ENCODE results near the gene TMEM252.

TMEM252 gene

GRCh38 chr9:68574150-68574549 lies 33.5 kb upstream of the TMEM252 start:
- DNase-seq (ENCODE audit: extremely low read depth, low read depth), result no peak
- no peak for TF ChIP-seq CTCF (IDR thresholded peaks at IDR 0.05; ENCODE audit: low read depth, low read length, missing control alignments)

DNA sequence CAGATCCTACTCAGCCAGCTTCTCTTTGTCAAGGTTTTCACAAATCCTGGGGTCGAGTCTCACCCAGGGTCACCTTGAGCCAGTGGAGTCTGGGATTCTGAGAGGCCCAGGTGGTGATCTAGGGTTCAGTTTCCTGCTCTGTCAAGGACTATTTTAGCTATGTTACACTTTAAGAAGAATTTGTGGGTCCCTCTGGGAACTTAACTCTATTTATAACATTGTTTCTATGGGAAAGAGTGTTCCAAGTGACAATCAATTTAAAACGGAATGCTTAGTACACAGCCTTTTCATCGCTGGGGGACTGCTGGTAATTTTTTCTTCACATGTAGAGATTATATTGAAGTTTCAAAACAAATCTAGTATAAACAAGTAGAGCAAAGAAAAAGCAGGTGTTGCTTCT lies 26.9 kb upstream of the TMEM252 start:
- no peak overlapping the region for H3K4me3 ChIP-seq (replicated peaks; ENCODE audit: low read depth, low read length)
- TF ChIP-seq CTCF (IDR thresholded peaks at IDR 0.05; ENCODE audit: low read depth, low read length, missing control alignments), result no peak
- no peak for DNase-seq (ENCODE audit: extremely low read depth, low read depth)

More at GRCh38 chr9:68574150-68574549, 33.5 kb upstream of the TMEM252 start:
- no peak overlapping the region for H3K4me3 ChIP-seq (replicated peaks; ENCODE audit: low read depth, low read length)

GRCh38 chr9:68562461-68562860 lies 21.8 kb upstream of the TMEM252 start:
- no peak for TF ChIP-seq CTCF (IDR thresholded peaks at IDR 0.05; ENCODE audit: low read depth, low read length, missing control alignments)

DNA sequence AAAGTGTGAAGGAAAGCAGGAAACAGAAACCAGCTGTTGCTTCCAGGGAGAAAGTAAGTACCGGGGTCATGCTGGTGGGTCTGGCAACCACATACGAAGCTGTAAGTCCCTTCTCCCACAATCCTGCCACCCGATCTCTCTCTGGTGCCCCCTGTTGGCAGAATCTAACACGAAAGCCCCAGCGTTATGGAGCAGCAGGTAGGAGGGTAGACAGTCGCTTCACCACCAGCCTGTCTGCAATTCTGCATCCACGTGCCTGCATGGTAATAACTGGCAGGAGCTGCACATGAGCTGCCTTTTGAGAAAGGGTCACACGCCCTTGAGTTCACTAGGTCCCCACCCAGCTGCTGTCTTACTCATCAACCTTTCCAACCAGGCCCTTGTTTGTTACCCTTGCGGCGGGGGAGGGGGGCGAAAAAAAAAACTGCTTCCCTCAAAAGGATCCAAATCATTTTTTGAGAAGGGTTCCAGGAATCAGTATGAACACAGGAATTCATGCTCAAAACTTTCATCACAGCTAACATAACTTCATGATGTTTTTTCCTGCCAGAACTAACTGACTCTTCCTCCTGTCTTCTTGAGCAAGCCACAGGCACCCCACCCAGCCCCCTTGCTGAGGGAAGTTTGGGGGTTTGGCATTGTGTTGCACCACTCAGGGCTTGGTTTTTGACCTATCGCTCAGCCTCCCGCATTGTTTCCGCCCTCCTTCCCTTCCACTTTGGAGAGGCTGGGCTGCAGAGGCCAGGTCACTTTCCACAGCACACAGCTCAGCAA lies 19.6 kb upstream of the TMEM252 start:
- peak; percentile 55 for TF ChIP-seq CTCF (IDR thresholded peaks at IDR 0.05; ENCODE audit: low read depth, low read length, missing control alignments)
- no peak for DNase-seq (ENCODE audit: extremely low read depth, low read depth)
- no peak overlapping the region for H3K4me3 ChIP-seq (replicated peaks; ENCODE audit: low read depth, low read length)

More at GRCh38 chr9:68562461-68562860, 21.8 kb upstream of the TMEM252 start:
- H3K4me3 ChIP-seq (replicated peaks; ENCODE audit: low read depth, low read length), result no peak overlapping the region
- DNase-seq (ENCODE audit: extremely low read depth, low read depth), result no peak

GRCh38 chr9:68558545-68558944 lies 17.9 kb upstream of the TMEM252 start:
- TF ChIP-seq CTCF (IDR thresholded peaks at IDR 0.05; ENCODE audit: low read depth, low read length, missing control alignments), result no peak
- H3K4me3 ChIP-seq (replicated peaks; ENCODE audit: low read depth, low read length), result no peak overlapping the region
- DNase-seq (ENCODE audit: extremely low read depth, low read depth), result no peak

GRCh38 chr9:68555437-68556150 lies 14.9 kb upstream of the TMEM252 start:
- no peak overlapping the region for H3K4me3 ChIP-seq (replicated peaks; ENCODE audit: low read depth, low read length)
- no peak for TF ChIP-seq CTCF (IDR thresholded peaks at IDR 0.05; ENCODE audit: low read depth, low read length, missing control alignments)
- no peak for DNase-seq (ENCODE audit: extremely low read depth, low read depth)

Measured in HFF-Myc (cell line).